ENCODE measurements around the gene IFFO2.

GRCh38 chr1:18855573-18855972 lies 100.9 kb downstream of the IFFO2 start:
- TF ChIP-seq ZNF274 (IDR thresholded peaks at IDR 0.05; ENCODE audit: low read depth, low read length) (no peak), SUZ12 (IDR thresholded peaks at IDR 0.05; ENCODE audit: extremely low read depth, insufficient read depth, insufficient read length) (no peak)
